Embryonic facial prominence (tissue), 1 donor: Measurements from ENCODE around the gene METTL26.

Experiments used
- DNase-seq: peaks from one replicate; pipeline ENCODE4 v3.0.0-alpha.2; 2016; ENCODE audit errors: extremely low spot score

Gene METTL26

GRCh38 chr16:638034-638543, 2.0 kb upstream of the METTL26 start:
- no peak for DNase-seq

- DNase-seq: no peak
Measured at GRCh38 chr16:637081-638018, 1.2 kb upstream of the METTL26 start.

GRCh38 chr16:635573-636205, 416 bp downstream of the METTL26 start:
- no peak for DNase-seq

GRCh38 chr16:634996-635395, 1.1 kb downstream of the METTL26 start:
- DNase-seq: no peak

GRCh38 chr16:634051-634670, 1.9 kb downstream of the METTL26 start:
- DNase-seq: no peak

GRCh38 chr16:633336-634050, 2.6 kb downstream of the METTL26 start:
- DNase-seq: no peak

- DNase-seq: no peak
Measured at GRCh38 chr16:632486-633335, 3.4 kb downstream of the METTL26 start.

GRCh38 chr16:631808-632358, 4.2 kb downstream of the METTL26 start:
- DNase-seq: no peak

- no peak for DNase-seq
Measured at GRCh38 chr16:630815-631405, 5.2 kb downstream of the METTL26 start, which contains the start of gene WFIKKN1. Gene WFIKKN1 (plus strand): TSS chr16:630985. CDS start chr16:631254, 269 bp downstream.

- DNase-seq: no peak
Measured at GRCh38 chr16:630249-630814, 5.8 kb downstream of the METTL26 start.

GRCh38 chr16:629833-630248, 6.3 kb downstream of the METTL26 start:
- no peak for DNase-seq

- DNase-seq: no peak
Measured at GRCh38 chr16:629185-629832, 6.8 kb downstream of the METTL26 start.

- no peak for DNase-seq
Measured at GRCh38 chr16:628321-629061, 7.6 kb downstream of the METTL26 start.

- DNase-seq: no peak
Measured at GRCh38 chr16:627454-628239, 8.5 kb downstream of the METTL26 start.

- DNase-seq: no peak
Measured at GRCh38 chr16:626787-627453, 9.2 kb downstream of the METTL26 start.

GRCh38 chr16:625977-626765, 9.9 kb downstream of the METTL26 start:
- no peak for DNase-seq
